GM19328 (cell line): ENCODE data around the gene FYB1.

ENCODE experiments used
- ATAC-seq: cut with Tn5 transposase; IDR thresholded peaks from one replicate; pipeline ENCODE4 v1.9.1; 2021; ENCODE audit warnings: mild to moderate bottlenecking, moderate library complexity; ENCODE audit not compliant: unreplicated experiment

FYB1 gene

DNA sequence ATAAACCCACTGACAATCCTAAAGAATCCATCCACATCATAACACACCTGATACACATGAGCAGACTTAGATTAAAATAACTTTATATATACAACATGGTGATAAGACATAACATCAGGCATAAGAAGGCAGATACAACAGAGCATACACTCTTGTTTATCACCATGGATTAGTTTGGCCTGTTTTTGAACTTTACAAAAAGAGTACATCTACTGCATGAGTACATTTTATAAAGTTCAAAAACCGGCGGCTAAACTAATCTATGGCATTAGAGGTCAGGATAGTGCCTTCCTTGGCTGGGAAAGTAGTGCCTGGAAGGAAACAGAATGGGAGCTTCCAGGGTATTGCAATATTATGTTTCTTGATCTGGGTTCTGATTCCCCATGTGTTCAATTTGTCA lies 160.3 kb downstream of the FYB1 start:
- no peak for ATAC-seq

- ATAC-seq, result peak; percentile 86
These were observed 161.0 kb downstream of the FYB1 start for GRCh38 chr5:39058178-39058921.

GRCh38 chr5:39057734-39058133 lies 161.6 kb downstream of the FYB1 start:
- peak; percentile 59 for ATAC-seq

DNA sequence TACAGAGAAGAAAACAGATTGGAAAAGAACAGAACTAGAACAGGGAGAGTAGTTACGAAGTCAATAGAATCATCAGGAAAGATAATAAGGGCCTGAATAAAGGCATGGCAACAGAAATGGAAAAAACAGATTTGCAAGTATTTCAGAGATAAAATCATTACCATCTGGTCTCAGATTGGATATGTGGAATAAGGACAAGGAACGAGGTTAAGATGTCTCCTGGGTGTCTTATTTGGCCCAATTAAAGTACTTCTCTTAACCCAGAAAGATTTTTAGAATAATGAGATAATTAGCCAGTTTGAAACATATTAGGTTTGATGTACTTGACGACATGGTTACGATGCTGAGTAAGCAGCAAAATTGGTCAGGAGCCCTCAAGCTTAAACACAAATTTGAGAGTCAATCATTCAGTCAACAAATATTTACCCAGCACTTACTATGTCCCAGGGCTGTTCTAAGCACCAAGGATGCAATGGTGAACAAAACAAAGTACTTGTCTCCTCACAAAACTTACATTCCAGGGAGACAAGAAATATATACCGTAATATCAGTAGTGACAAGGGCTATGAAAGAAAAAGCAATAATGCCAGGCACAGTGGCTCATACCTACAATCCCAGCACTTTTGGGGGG lies 163.5 kb downstream of the FYB1 start:
- ATAC-seq, result no peak
